Lower leg skin (tissue), 3 donors: ENCODE measurements around the gene VPS35L.

Experiments used
- POLR2A ChIP-seq, 2 donors: fragments of 450-650 bp; IDR thresholded peaks; one replicate each; pipeline ENCODE4 v1.6.1; 2016 to 2017; ENCODE audit warnings: antibody characterized with exemption in 2 of 2, mild to moderate bottlenecking in 1 of 2, moderate library complexity in 1 of 2
- TF ChIP-seq, protein P1 (sequence below), 3 donors: fragments of 450-650 bp; IDR thresholded peaks; one replicate each; pipeline ENCODE4 v1.5.1; 2016; ENCODE audit warnings: antibody characterized with exemption in 3 of 3, mild to moderate bottlenecking in 3 of 3, moderate library complexity in 2 of 3

DNA sequence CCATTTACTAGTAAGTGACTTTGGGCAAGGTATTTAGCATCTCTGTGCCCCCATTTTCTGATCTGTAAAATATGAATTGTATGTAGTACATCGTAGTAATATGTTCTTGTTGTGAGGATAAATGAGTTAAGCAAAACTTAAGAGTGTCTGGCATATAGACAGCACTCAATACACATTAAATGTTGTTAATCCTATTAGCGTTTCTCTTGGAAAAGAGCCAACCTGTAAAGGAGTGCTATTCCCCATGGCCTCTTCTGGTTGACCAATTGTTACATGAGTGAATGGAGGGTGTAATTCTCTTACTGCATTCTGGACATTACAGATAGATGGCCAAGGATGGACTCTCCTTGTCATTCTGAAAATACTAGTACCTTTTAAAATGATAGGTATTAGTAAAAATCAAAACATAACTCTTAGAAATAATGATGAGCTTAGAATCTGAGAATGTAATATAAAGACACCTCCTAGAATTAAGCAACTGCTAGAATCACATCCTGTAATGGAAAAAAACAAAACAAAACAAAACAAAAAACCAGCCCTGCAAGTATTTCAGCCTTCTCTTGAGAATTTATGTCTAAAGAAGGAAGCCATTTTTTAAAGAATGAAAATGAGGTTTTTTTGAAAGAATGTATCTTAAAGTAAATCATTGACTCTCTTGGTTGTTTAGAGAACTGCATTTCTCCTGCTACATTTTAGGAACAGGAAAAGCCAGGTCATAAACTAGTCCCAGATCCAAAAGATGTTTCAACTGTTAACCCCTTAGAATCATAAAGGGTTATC is 193.1 kb downstream of the VPS35L start:
- TF ChIP-seq, protein P1, sequence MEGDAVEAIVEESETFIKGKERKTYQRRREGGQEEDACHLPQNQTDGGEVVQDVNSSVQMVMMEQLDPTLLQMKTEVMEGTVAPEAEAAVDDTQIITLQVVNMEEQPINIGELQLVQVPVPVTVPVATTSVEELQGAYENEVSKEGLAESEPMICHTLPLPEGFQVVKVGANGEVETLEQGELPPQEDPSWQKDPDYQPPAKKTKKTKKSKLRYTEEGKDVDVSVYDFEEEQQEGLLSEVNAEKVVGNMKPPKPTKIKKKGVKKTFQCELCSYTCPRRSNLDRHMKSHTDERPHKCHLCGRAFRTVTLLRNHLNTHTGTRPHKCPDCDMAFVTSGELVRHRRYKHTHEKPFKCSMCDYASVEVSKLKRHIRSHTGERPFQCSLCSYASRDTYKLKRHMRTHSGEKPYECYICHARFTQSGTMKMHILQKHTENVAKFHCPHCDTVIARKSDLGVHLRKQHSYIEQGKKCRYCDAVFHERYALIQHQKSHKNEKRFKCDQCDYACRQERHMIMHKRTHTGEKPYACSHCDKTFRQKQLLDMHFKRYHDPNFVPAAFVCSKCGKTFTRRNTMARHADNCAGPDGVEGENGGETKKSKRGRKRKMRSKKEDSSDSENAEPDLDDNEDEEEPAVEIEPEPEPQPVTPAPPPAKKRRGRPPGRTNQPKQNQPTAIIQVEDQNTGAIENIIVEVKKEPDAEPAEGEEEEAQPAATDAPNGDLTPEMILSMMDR (IDR thresholded peaks at IDR 0.05) = no peak
- no peak for TF ChIP-seq POLR2A (IDR thresholded peaks at IDR 0.05)
